HG03439 (cell line): ENCODE measurements around the gene BABAM2.
A peak's percentile ranks its signal among the peaks of the same experiment; 100 is the strongest.
"Not testable (repeated sequence)": the region's sequence is repeated elsewhere in the genome, so short reads cannot be mapped to it uniquely, and the experiment has no call there.

Experiments used
- ATAC-seq: cut with Tn5 transposase; IDR thresholded peaks from one replicate; pipeline ENCODE4 v1.9.1; 2021; ENCODE audit warnings: mild to moderate bottlenecking, moderate library complexity; ENCODE audit not compliant: unreplicated experiment

Gene BABAM2

GRCh38 chr2:27875089-27875881, 15.2 kb upstream of the BABAM2 start:
- ATAC-seq: no peak

- no peak for ATAC-seq
Observed at GRCh38 chr2:27878825-27879224, 11.7 kb upstream of the BABAM2 start.

GRCh38 chr2:27881815-27882583, 8.5 kb upstream of the BABAM2 start:
- ATAC-seq: not testable (repeated sequence)

- not testable (repeated sequence) for ATAC-seq
Observed at GRCh38 chr2:27882584-27882922, 8.0 kb upstream of the BABAM2 start.

GRCh38 chr2:27884601-27885000, 5.9 kb upstream of the BABAM2 start:
- ATAC-seq: no peak

- ATAC-seq: no peak
Observed at GRCh38 chr2:27885234-27885633, 5.3 kb upstream of the BABAM2 start.

GRCh38 chr2:27885661-27886060, 4.9 kb upstream of the BABAM2 start:
- ATAC-seq: no peak

- no peak for ATAC-seq
Observed at GRCh38 chr2:27886322-27886721, 4.2 kb upstream of the BABAM2 start.

- no peak for ATAC-seq
Observed at GRCh38 chr2:27887111-27887510, 3.4 kb upstream of the BABAM2 start.

- ATAC-seq: no peak
Observed at GRCh38 chr2:27887830-27888229, 2.7 kb upstream of the BABAM2 start.

GRCh38 chr2:27888790-27889189, 1.7 kb upstream of the BABAM2 start:
- ATAC-seq: no peak

GRCh38 chr2:27889774-27890145, 769 bp upstream of the BABAM2 start:
- no peak for ATAC-seq

GRCh38 chr2:27890924-27891672, 569 bp downstream of the BABAM2 start:
- peak; percentile 26 for ATAC-seq

GRCh38 chr2:27891673-27892105, 1.2 kb downstream of the BABAM2 start:
- no peak for ATAC-seq

GRCh38 chr2:27893006-27893405, 2.5 kb downstream of the BABAM2 start:
- ATAC-seq: no peak

GRCh38 chr2:27897717-27898116, 7.2 kb downstream of the BABAM2 start:
- ATAC-seq: no peak

GRCh38 chr2:27901234-27901633, 10.7 kb downstream of the BABAM2 start:
- no peak for ATAC-seq

GRCh38 chr2:27902098-27902497, 11.6 kb downstream of the BABAM2 start:
- no peak for ATAC-seq

GRCh38 chr2:27903018-27903417, 12.5 kb downstream of the BABAM2 start:
- ATAC-seq: no peak

GRCh38 chr2:27903649-27904404, 13.3 kb downstream of the BABAM2 start:
- no peak for ATAC-seq

GRCh38 chr2:27904405-27904665, 13.8 kb downstream of the BABAM2 start:
- ATAC-seq: no peak
